GM12878 (cell line): ENCODE measurements around the gene HJV. TPM values are rescaled to one million over a fixed set of nuclear protein-coding genes. Genes with fewer than 3 reads are reported as not detected.

ENCODE experiments used
- BHLHE40 ChIP-seq, 2 experiments: fragments of 450-650 bp in 1 of 2; IDR thresholded peaks; 2 replicates each; pipeline ENCODE4 v1.6.1; 2011 to 2017; ENCODE audit warnings: low read depth in 2 of 2, borderline replicate concordance in 1 of 2, improper control_type of control experiment in 1 of 2, low read length in 1 of 2, mild to moderate bottlenecking in 1 of 2
- CBFB ChIP-seq: IDR thresholded peaks from 2 replicates; pipeline ENCODE4 v1.6.1; 2016; ENCODE audit warnings: antibody characterized with exemption, low read depth
- ETV6 ChIP-seq, 2 experiments: fragments of 450-650 bp in 1 of 2; IDR thresholded peaks in 1 of 2; conservative IDR thresholded peaks in 1 of 2; 2 replicates each; pipeline ENCODE4 v1.6.1; 2014; ENCODE audit warnings: antibody characterized with exemption in 1 of 2, borderline replicate concordance in 1 of 2, low read depth in 1 of 2, mild to moderate bottlenecking in 1 of 2, moderate library complexity in 1 of 2
- FOXM1 ChIP-seq: IDR thresholded peaks from 2 replicates; pipeline ENCODE4 v1.6.1; 2012; ENCODE audit warnings: low read depth, mild to moderate bottlenecking, inconsistent platforms, low read length, moderate library complexity
- GATAD2B ChIP-seq: fragments of 450-650 bp; conservative IDR thresholded peaks from 2 replicates; pipeline ENCODE4 v1.6.1; 2017; ENCODE audit warnings: low read depth, mild to moderate bottlenecking, moderate library complexity
- IKZF2 ChIP-seq, 2 experiments: fragments of 450-650 bp; IDR thresholded peaks; 2 replicates each; pipeline ENCODE4 v1.6.1; 2017; ENCODE audit warnings: mild to moderate bottlenecking in 2 of 2, moderate library complexity in 2 of 2
- KAT2A ChIP-seq: conservative IDR thresholded peaks from 2 replicates; pipeline ENCODE4 v1.6.1; 2011; ENCODE audit warnings: low read depth, low read length; ENCODE audit not compliant: control insufficient read depth
- MEF2A ChIP-seq: IDR thresholded peaks from 2 replicates; pipeline ENCODE4 v1.6.1; 2011; ENCODE audit warnings: low read depth, mild to moderate bottlenecking, low read length, moderate library complexity; ENCODE audit not compliant: insufficient read depth
- PKNOX1 ChIP-seq: fragments of 450-650 bp; IDR thresholded peaks from 2 replicates; pipeline ENCODE4 v1.6.1; 2016; ENCODE audit warnings: mild to moderate bottlenecking
- PML ChIP-seq: IDR thresholded peaks from 2 replicates; pipeline ENCODE4 v1.6.1; 2012; ENCODE audit warnings: low read length, inconsistent platforms
- POLR2A ChIP-seq: IDR thresholded peaks from 2 replicates; pipeline ENCODE4 v1.6.1; 2011; ENCODE audit warnings: low read depth, mild to moderate bottlenecking, low read length
- SIX5 ChIP-seq: IDR thresholded peaks from 2 replicates; pipeline ENCODE4 v1.6.1; 2011; ENCODE audit warnings: mild to moderate bottlenecking, low read depth, low read length, moderate library complexity; ENCODE audit not compliant: severe bottlenecking
- SMAD5 ChIP-seq: IDR thresholded peaks from 2 replicates; pipeline ENCODE4 v1.6.1; 2016; ENCODE audit warnings: antibody characterized with exemption, low read depth
- SRF ChIP-seq, 2 experiments: IDR thresholded peaks; 2 replicates each; pipeline ENCODE4 v1.6.1; 2011; ENCODE audit warnings: low read depth in 2 of 2, low read length in 2 of 2, mild to moderate bottlenecking in 1 of 2, moderate library complexity in 1 of 2
- STAT3 ChIP-seq: IDR thresholded peaks from 2 replicates; pipeline ENCODE4 v1.6.1; 2011; ENCODE audit warnings: low read depth, low read length, improper control_type of control experiment
- TARDBP ChIP-seq: IDR thresholded peaks from 2 replicates; pipeline ENCODE4 v1.6.1; 2016; ENCODE audit warnings: borderline replicate concordance
- TCF3 ChIP-seq: IDR thresholded peaks from 2 replicates; pipeline ENCODE4 v1.6.1; 2012; ENCODE audit warnings: low read depth, mild to moderate bottlenecking, low read length, borderline replicate concordance; ENCODE audit not compliant: insufficient read depth
- YY1 ChIP-seq: IDR thresholded peaks from 2 replicates; pipeline ENCODE4 v1.6.1; 2011; ENCODE audit warnings: low read depth, mild to moderate bottlenecking, low read length
- ZBTB33 ChIP-seq: fragments of 450-650 bp; IDR thresholded peaks from 2 replicates; pipeline ENCODE4 v1.6.1; 2017; ENCODE audit warnings: mild to moderate bottlenecking
- polyA plus RNA-seq, 11 experiments: library from polyadenylated mRNA; depleted of rRNA in 4 of 11; unstranded in 6 of 11; stranded (reverse) in 5 of 11; fragments of >200 nt; fragmentation: Nextera tagmentation in 4 of 11; fragmentation: Illumina TruSeq in 1 of 11; extraction: Ambion mirVana in 4 of 11; extraction: Trizol in 1 of 11; gene quantifications; 1 replicate in 1 of 11; 2 replicates in 10 of 11; pipeline versions ENCODE4 v1.2.1 to v1.2.3, GENCODE V29; 2011 to 2016; ENCODE audit warnings: inconsistent platforms in 2 of 11, missing spikeins in 2 of 11, low read depth in 1 of 11
- total RNA-seq, 4 experiments: library from RNA; depleted of rRNA in 3 of 4; stranded (reverse); fragments of >200 nt in 3 of 4; fragmentation: Illumina TruSeq in 1 of 4; extraction: Trizol in 1 of 4; gene quantifications; 2 replicates each; pipeline versions ENCODE4 v1.2.1 to v1.2.3, GENCODE V29; 2013 to 2021
- TF ChIP-seq, protein P1 (sequence below): fragments of 450-650 bp; formaldehyde crosslinking; IDR thresholded peaks from 2 replicates; pipeline ENCODE4 v1.5.0; 2022; ENCODE audit warnings: mild to moderate bottlenecking, missing genetic modification characterization
- TF ChIP-seq, protein P2 (sequence below): fragments of 450-650 bp; conservative IDR thresholded peaks from 2 replicates; pipeline ENCODE4 v1.6.1; 2017; ENCODE audit warnings: mild to moderate bottlenecking, moderate library complexity

HJV gene
- total and polyA plus RNA-seq, 10 of the 15 experiments (the other 5 are each of a cell fraction or from before 2014, with no cell fraction given), result not detected

- TF ChIP-seq POLR2A, result peak; percentile 91
- TF ChIP-seq ZBTB33, result 0 out of 2 replicates have a peak, but pooled peaks have one; percentile 2
- peak; percentile 38 for TF ChIP-seq SIX5
- TF ChIP-seq SRF (IDR thresholded peaks at IDR 0.05; ENCODE audit: low read depth in 2 of 2, low read length in 2 of 2), result peak in 1 of 2 experiments; percentile 81; a peak in 2 of 4 replicates
- TF ChIP-seq TARDBP, result peak; percentile 100
- TF ChIP-seq YY1, result peak; percentile 90
- TF ChIP-seq FOXM1, result peak; percentile 94
- TF ChIP-seq, protein P1, sequence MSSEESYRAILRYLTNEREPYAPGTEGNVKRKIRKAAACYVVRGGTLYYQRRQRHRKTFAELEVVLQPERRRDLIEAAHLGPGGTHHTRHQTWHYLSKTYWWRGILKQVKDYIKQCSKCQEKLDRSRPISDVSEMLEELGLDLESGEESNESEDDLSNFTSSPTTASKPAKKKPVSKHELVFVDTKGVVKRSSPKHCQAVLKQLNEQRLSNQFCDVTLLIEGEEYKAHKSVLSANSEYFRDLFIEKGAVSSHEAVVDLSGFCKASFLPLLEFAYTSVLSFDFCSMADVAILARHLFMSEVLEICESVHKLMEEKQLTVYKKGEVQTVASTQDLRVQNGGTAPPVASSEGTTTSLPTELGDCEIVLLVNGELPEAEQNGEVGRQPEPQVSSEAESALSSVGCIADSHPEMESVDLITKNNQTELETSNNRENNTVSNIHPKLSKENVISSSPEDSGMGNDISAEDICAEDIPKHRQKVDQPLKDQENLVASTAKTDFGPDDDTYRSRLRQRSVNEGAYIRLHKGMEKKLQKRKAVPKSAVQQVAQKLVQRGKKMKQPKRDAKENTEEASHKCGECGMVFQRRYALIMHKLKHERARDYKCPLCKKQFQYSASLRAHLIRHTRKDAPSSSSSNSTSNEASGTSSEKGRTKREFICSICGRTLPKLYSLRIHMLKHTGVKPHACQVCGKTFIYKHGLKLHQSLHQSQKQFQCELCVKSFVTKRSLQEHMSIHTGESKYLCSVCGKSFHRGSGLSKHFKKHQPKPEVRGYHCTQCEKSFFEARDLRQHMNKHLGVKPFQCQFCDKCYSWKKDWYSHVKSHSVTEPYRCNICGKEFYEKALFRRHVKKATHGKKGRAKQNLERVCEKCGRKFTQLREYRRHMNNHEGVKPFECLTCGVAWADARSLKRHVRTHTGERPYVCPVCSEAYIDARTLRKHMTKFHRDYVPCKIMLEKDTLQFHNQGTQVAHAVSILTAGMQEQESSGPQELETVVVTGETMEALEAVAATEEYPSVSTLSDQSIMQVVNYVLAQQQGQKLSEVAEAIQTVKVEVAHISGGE (CRISPR knock-in tag), result peak; percentile 76
- peak; percentile 94; the same call in 1 of the 2 replicates for TF ChIP-seq STAT3
- peak; percentile 94 for TF ChIP-seq MEF2A
- peak; percentile 46; the same call in 1 of the 2 replicates for TF ChIP-seq PKNOX1
- peak in 1 of 2 experiments; percentile 76; a peak in 2 of 4 replicates for TF ChIP-seq ETV6 (conservative IDR thresholded peaks at IDR 0.05 in 1 of 2, IDR thresholded peaks at IDR 0.05 in 1 of 2; ENCODE audit: borderline replicate concordance in 1 of 2, low read depth in 1 of 2)
- TF ChIP-seq TCF3, result peak; percentile 99
- TF ChIP-seq KAT2A, result peak; percentile 86
- TF ChIP-seq IKZF2 (IDR thresholded peaks at IDR 0.05), result peak; percentile 87 to 91
- TF ChIP-seq CBFB, result peak; percentile 100
- TF ChIP-seq GATAD2B, result 0 out of 2 replicates have a peak, but pooled peaks have one; percentile 59
- TF ChIP-seq, protein P2, sequence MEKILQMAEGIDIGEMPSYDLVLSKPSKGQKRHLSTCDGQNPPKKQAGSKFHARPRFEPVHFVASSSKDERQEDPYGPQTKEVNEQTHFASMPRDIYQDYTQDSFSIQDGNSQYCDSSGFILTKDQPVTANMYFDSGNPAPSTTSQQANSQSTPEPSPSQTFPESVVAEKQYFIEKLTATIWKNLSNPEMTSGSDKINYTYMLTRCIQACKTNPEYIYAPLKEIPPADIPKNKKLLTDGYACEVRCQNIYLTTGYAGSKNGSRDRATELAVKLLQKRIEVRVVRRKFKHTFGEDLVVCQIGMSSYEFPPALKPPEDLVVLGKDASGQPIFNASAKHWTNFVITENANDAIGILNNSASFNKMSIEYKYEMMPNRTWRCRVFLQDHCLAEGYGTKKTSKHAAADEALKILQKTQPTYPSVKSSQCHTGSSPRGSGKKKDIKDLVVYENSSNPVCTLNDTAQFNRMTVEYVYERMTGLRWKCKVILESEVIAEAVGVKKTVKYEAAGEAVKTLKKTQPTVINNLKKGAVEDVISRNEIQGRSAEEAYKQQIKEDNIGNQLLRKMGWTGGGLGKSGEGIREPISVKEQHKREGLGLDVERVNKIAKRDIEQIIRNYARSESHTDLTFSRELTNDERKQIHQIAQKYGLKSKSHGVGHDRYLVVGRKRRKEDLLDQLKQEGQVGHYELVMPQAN, result peak; percentile 66
- TF ChIP-seq BHLHE40 (IDR thresholded peaks at IDR 0.05; ENCODE audit: borderline replicate concordance in 1 of 2, low read depth in 2 of 2, low read length in 1 of 2), result peak; percentile 61 to 66; a peak in 3 of 4 replicates
- peak; percentile 100 for TF ChIP-seq SMAD5
- peak; percentile 100 for TF ChIP-seq PML
Measured at GRCh38 chr1:146051852-146052676, 30.5 kb upstream of the HJV start (continued).
